ENCODE results near the gene DNAH8.

- TF ChIP-seq CTCF (IDR thresholded peaks at IDR 0.05) (no peak), POLR2AphosphoS5 (IDR thresholded peaks at IDR 0.05) (no peak), POLR2A (IDR thresholded peaks at IDR 0.05) (no peak)
These were observed 328.7 kb downstream of the DNAH8 start for GRCh38 chr6:39043776-39044175.
